ENCODE results near the gene GLTP.

Gene GLTP

DNA sequence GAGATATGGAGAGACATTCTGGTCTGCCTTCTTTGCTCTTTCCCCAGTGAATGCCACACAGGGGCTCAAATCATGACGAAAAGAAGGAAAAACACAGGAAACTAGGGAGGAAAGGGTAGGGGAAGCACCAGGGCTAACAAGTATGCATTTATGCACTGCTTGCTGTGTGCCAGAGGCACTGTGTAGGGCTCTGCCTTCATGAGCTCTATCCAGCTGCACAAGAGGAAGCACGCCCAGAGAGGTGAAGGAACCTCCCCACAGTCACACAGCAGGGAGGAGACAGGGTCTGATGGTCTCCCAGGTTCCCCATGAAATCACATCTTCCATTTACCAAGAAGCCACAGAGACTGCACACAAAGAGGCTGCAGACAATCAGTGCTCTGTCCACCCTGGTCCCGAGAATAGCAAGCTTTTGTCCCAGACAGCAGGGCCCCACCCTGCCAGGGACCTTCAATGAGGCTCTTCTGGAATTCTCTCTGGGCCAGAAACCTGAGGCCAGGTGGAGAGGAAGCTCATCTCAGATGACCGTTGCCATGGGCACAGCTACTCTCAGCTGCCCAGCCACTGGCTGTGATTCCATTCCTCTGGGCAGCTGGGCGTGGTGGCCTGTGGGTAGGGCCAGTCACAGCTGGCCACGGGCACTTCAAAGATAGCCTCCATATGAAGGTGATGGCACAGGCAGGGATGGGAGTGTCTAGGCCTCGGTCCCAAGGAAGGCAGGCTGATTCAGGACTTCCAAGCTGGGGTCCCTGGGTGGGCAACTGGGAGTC lies 39.9 kb downstream of the GLTP start:
- no peak for FAIRE-seq

DNA sequence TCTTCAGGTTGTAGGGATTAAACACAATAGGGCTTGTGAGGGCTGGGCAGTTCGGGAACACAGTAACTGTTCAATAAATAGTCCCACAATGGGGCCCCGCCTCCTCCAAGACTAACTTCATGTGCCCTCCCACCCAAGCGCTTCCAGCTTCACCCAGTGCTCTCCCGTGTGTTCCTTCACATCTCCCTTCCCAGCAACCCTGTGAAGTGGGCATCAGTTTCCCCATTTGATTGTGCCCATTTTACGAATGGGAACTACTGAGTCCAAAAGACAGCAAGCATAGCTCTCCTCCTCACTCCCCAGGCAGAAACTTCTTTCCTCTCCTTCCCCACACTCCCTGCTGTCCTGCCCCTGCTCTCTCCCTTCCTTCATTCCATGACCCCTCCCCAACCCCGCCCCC lies 40.9 kb downstream of the GLTP start:
- no peak for FAIRE-seq

DNA sequence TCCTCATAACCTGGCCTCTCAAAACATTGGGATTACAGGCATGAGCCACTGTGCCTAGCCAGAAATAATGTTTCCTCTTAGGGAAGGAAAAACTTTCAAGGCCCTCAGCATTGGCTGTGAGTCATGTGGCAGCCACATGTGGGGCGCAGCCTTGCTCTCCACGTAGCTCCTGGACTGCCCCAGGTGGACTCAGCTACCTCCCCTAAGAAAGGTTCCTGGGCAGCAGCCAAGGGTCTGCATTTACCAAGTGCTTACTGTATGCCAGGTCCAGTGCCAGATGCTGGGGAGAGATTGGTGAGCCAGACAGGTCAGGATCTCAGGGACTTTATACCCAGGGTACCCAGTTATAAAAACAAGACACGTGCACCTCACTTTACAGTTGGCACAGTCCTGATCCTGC lies 43.4 kb downstream of the GLTP start:
- no peak for FAIRE-seq

DNA sequence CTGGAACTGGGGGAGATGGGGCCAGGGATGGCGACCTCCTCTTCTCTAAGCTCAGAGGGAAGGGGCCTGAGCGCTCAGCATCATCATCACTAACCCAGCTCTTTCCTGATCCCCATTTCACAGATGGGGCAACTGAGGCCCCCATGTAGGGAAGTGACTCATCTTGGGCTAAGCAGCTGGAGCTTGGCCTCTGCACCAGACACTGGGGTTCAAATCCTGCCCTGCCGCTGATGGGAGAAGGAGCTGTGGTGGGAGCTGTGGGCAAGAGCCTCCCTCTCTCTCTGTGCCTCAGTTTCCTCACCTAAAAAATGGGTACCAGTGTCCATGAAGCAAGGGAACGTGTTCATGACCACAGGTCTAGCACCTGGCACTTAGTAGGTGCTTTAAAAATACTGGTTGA lies 44.5 kb downstream of the GLTP start:
- FAIRE-seq, result no peak

DNA sequence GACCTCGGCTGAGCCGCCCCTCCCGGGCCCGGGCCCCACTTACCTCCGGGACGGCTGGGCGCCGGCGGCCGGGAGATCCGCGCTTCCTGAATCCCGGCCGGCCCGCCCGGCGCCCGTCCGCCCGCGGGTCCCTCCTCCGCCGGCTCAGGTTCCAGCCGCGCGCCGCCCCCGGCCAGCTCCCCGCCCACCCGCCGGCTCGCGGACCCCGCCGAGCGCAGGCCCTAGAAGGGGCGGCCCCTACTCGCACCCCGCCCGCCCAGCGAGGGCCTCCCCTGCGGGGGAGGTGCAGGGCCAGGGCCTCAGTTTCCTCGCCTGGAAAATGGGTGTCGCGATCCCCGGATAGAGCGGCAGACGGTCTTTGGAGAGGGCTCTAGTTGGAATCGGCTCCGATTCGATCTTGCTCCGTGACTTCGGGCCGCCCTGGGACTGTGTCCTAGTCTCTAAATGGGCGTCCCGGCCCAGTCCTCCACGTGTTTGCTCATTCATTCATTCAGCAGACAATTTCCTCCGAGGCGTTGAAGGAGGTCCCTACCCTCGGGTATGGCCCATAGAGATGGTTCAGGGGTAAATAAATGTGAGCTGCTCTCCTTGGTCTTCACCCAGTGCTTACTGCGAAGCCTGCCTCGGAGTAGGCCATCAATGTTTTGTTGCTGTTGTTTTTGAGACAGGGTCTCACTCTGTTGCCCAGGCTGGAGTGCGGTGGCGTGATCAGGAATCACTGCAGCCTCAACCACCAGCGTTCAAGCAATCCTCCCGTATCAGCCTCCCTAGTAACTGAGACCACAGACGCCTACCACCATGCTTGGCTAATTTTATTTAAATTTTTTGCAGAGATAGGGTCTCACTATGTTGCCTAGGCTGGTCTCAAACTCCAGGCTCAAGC lies 46.8 kb downstream of the GLTP start, which contains the start of gene TRPV4:
TRPV4 (minus strand) TSS at position 92 of the 883 bp plus-strand sequence. CDS start 18,602 bp downstream, outside the sequence.
- no peak for FAIRE-seq

DNA sequence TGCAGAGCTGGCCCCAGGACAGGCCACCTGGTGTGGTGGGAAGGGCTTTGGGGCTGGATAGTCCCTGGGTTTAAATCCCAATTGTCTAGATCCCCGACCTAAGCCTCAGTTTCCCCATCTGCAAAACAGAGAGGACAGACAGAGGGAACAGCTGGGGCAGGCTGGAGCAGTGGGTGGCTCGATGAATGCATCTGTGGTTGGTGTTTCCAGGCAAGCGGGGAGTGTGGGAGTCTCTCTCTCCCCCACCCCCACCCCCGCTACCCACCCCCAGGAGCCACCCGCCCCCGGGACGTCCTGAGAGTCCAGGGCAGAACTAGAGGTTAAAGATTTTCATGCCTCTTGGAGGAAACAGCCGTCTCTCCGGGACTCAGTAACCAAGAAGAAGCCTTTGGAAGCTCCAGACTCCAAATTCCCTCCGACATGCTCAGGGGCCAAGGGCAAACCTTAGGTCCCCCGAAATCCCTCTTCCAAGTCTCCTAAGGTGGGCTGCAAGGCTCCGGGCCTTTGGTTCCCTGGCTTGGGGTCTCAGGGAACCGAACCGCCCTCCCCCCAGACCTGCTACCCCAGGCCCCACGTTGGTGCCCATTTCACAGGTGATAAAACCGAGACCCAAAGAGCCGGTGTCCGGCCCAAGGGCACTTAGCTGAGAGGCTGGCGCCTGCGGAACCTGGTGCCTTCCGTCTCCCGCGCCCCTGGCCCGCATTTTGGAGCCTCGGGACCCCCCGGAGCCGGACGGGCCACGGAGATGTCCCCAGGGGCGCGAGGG lies 47.6 kb downstream of the GLTP start:
- no peak for FAIRE-seq

DNA sequence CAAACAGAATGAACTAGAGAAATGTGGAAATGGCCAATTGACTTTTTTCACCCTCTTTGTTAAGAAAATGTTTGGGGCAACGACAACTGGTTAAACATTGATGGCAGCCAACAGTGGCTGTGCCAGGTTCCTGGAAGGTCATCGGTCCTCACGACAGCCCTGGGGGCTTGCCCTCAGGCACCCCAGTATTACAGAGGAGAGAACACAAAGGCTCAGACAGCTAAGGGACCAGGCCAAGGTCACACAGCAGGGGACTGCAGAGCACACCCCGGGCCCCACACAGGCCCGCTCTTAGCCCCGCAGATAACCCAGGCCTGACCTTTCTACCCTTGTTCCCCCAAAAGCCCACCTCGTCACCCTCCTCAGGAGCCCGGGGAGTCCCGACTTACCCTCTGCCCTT lies 48.4 kb downstream of the GLTP start:
- FAIRE-seq, result no peak

DNA sequence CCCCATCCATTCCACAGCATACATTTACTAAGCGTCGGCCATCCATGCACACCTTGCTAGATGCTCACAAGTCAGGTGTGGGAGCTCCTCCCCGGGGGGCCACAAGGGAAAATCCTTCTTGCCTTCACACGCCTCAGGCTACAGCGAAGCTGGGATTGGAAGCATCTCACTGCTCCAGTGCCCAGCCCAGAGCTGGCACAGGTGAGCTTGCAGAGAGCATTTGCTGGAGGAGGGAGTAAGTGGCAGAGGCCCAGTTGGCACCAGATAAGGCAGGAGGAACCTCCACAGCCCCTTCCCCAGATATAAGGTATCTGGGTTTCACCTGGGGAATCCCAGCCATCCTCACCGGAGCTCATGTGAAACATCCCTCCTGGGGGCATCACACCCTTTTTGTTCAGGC lies 49.0 kb downstream of the GLTP start:
- no peak for FAIRE-seq

DNA sequence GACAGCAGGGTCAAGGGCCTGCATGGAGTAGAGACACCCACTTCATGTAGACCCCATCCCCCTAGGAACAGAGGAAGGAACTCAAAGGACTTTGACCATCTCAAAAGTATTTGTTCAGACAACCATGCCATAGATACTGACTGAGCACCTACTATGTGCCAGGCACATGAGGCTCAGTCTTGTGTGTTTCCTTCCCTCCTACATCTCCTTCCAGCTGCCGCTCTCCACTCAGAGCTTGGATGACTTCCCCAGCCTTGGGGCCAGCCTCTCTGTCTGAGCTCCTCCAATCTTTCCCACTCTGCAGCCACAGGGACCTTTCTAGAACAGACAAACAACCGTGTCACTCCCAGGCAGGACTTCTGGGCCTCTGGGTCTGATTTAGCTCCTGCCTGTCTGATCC lies 49.6 kb downstream of the GLTP start:
- FAIRE-seq, result no peak

DNA sequence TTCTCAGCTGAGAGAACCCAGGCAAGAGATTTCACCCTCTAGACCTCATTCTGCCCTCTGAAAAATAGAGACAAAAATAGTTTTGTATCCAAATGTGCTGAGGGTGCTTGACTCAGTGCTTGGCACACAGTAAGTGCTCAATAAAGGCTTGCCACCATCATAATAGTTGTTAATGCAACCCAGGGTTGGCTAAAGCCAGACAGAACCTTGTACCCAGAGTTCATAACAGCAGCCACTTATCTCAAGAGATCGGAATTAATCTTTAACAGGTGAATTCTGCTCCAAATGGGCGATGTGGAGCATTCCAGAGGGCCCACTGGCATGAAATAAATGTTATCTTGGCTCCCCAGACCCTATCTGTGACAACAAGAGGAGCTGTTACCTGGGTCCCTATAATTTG lies 50.1 kb downstream of the GLTP start:
- no peak for FAIRE-seq

DNA sequence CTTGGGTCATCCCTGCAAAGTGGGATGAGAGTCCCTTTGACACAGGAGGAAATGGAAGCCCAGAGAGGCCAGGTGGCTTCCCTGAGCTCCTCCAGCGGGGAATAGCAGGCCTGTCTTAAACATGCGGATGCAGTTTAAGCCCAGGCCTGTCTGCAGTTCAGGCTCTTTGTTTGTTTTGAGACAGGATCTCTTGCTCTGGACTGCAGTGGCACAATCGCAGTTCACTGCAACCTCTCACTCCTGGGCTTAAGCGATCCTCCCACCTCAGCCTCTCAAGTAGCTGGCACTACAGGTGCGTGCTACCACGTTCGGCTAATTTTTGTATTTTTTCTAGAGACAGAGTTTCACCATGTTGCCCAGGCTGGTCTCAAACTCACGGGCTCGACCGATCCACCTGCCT lies 50.7 kb downstream of the GLTP start:
- no peak for FAIRE-seq

DNA sequence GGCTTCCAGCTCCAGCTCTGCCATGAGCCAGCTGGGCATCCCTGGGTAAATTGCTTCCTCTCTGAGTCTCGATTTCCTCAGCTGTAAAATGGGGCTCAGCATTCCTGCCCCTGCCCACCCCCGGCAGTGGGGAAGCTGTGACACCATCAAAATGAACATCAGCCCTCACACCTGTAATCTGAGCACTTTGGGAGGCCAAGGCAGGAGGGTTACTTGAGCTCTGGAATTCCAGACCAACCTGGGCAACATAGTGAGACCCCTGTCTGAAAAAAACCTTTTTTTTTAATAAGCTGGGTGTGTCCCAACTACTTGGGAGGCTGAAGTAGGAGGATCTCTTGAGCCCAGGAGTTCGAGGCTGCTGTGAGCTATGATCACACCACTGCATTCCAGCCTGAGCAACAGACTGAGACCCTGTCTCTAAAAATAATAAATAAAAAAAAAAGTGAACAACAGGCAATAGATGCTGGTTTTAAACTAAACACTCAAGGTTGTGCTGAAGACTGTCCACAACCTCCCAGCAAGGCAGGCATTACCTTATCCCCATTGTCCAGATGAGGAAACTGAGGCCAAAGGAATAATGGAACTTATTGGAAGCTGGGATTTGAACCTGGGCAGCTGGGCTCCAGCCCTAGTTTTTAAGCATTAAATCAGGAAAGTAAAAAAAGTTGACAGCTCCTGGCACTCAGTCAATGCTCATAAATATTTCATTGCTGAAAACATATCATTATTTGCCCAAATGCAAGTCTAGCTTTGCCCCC lies 51.4 kb downstream of the GLTP start:
- FAIRE-seq, result no peak

DNA sequence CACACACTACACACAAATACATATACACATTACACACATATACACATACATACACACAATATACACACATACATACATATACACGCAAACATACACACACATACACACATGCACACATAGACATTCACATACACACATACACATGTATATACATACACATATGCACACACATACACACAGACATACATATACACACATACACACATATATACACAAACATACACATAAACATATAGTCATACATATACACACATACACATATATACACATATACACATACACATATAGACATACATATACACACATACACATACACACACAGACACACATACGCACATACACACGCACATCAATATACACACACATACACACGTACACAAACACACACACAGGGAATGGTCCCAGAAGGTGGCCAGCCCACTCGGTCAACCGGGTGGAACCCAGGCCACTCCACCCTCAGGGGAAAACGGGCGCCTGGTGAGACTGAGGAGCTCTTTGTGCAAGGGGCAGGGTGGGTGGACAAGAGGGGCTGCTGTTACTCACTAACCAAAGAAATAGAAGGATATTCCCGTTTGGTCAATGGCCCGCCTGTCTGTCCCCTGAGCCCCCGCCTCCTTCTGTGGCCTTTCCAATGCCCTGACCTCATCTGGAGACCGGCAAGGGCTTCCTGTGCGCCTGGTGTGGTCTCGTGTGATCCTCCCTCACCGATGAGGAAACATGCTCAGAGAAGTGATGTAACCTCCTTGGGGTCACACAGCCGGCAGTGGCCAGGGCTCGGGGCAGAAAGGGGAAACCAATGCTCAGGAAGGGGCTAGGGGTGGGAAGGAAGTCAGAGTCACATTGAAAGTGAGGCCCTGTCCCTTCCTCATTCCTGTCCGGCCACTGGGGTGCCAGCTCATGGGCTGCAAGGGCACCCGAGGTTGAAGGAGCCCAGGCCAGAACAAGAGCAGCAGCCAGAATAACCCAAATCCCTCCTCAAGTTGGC lies 52.5 kb downstream of the GLTP start:
- FAIRE-seq, result no peak

DNA sequence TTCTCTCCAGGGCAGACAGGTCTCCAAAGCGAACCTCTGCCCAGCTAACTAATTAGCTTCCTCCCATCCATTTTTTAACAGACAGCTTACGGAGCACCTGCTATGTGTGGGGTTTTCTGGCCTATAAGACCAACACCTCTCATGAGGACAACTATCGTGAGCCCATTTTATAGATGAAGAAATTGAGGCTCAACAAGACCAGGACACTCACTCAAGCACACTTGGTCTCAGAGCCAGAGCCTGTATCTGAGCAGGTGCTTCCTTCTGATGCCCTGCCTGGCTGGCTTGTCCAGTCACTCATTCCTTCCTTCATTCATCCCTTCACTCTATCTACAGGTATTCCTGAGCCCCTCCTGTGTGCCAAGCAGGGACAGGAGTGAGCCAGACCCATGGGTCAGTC lies 53.3 kb downstream of the GLTP start:
- no peak for FAIRE-seq

DNA sequence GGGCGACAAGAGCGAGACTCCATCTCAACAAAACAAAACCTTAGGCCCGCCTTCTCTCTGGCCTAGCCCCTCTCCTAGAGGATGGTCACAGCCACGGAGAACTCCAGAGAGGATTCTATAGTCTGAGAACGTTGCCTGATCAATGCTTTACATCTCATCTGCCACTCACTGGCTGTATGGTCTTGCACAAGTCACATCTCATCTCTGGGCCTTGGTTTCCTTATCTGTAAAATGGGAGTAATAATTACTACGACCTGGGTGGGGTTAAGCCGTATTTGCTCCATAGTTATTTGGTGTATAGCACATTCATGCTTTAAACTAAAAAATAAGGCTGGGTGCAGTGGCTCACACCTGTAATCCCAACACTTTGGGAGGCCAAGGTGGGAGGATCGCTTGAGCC lies 55.6 kb downstream of the GLTP start:
- FAIRE-seq, result no peak

DNA sequence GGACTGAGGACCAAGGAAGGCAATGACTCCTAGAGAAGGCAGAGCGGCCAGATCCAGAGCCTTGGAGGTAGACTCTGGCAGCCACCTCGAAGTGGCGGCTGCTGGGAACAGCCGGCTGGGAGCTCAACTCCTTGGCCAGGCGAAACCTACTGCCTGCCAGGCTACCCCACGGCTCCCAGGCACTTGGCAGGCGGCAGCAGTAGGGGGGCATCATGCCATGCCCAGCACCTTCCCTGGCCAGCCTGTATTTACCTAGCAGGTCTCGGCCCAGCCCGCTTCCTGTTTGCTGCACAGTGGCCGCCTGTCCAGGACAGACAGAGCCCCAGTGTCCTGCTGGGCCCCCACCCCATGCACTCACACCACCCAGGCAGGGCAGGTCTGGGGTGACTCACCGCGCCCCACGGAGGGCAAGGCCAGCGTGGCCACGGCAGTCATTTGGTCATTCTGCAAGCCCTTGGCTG lies 57.4 kb downstream of the GLTP start:
- FAIRE-seq, result no peak

DNA sequence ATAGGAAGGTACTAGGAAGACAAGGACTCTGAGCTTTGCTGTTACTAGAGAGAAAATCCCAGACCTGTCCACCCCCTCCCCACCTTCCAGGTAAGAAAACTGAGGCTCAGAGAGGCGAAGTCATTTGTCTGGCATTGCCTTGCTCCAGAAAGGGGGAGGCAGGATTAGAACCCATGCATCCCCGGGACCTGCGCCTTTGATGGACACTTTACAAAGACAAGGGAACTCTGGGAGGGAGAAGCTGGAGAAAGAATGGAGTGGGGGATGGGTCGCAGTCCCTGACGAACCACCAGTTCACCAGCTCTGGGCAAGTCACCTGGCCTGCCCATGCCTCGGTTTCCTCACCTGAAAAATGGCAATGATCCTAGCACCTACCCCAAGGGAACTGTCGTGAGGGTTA lies 57.9 kb downstream of the GLTP start:
- no peak for FAIRE-seq

DNA sequence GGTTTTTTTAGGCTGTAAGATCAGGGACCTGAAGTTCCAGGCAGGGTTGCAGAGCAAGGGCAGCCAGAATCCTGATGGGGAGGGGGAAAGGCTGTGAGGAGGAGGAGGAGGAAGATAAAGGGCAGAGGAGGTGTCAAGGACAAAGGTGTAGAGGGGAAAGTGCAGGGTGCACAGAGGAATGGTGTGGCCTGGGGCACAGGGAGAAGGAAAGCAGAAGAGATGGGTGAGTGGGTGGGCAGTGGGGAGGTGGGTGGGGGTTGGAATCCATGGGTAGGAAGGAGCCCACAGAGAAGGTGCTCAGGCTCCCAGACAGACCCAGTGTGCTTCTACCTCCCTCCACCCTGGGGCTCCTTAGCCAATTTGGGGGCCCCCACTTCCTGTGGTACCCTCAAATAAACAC lies 58.4 kb downstream of the GLTP start:
- no peak for FAIRE-seq

DNA sequence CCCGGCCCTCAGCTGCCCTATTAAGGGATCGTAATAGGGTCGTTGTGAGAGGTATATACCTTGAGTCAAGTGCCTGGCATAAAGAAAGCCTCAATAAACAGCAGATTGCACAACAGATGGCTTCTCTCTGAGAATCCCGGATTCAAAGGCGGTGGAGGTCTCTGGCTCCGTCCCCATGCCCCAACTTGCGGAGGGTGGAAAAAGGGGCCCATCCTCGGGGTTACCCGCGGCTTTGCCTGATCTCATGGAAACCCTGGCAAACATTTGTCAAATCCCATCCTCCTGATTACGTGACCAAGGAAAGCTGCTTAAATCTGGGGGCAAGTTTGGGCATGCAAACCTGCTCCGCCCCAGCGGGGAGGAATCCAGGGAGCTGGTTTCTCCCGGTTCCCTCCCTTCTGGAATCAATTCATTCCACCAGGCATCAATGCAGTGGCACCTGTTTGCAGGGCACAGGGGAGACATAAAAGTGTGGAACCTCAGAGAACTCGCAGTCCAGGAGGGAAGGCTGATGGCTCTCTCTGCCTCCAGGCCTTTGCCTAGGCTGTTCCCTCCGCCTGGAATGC lies 59.4 kb downstream of the GLTP start:
- FAIRE-seq, result no peak

DNA sequence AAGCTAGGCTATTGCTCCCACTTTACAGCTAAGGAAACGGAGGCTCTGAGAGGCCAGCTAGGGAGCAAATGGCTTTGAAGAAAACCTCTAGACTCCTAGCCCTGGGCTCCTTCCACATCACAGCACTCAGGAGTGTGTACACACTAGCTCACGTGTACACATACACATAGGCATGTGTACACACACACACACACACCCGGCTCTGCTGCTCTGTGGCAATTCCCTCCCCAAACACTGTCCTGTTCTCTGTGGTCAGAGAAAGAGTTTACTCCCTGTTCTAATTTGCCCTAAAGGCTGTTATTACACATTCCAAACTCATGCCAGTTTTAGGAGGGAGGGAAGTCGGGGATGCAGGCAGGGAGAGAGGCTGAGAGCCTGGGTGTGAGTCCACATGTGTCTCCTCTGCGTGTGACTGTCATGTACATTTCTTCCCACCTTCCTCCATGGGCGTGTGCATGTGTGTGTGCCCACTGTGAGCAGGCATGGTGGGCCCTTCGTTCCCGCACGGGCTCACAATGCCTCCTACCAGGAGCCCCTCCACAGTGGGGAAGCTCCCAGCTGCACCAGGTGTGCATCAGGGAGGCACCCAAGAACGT lies 61.3 kb downstream of the GLTP start:
- FAIRE-seq, result no peak

DNA sequence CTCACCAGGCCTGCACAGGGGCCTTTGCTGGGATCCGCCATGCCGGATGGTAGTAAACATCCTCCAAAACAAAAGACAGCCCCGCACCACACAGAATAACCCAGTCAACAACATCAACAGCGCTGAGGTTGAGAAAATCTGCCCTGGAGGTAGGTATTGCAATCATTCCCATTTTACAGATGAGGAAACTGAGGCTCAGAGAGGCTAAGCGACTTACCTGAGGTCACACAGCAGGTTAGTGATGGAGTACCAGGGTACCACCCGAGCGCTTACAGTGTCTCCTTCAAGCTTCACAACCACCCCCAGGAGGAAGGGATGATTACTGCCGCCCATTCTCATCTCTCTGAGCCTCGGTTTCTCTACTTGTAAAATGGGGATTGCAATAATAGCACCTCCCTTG lies 62.1 kb downstream of the GLTP start:
- FAIRE-seq, result no peak

Measured in G401.6 (cell line).